SHP77 treated with DMSO at 0.1 percent for 48 hours (cell line): Measurements from ENCODE around the gene LNP1.
A peak's percentile ranks its signal among the peaks of the same experiment; 100 is the strongest.

Experiments
- DNase-seq: peaks from one replicate; lab custom pipeline; 2025; lab: John Stamatoyannopoulos, UW

Gene LNP1

GRCh38 chr3:100399341-100400071 is 1.8 kb upstream of the LNP1 start:
- no peak for DNase-seq

DNA sequence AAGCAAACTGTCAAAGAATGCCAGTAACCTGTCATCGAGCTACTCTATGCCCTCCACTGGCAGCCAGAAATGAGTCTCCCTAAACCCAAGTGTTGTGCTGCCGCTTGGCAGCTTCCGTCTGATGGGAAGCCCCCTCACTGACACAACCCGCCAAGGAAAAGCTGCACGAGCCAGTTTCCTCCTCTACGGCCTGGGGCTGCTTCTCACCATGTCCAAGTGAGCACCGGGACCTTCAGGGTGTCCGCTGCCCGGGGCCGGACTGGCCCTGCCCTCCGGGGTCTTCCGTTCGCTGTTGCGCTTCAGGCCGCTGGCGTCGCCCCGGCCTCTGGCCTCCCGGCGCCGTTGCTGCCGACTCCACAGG is 940 bp upstream of the LNP1 start:
- no peak for DNase-seq

DNA sequence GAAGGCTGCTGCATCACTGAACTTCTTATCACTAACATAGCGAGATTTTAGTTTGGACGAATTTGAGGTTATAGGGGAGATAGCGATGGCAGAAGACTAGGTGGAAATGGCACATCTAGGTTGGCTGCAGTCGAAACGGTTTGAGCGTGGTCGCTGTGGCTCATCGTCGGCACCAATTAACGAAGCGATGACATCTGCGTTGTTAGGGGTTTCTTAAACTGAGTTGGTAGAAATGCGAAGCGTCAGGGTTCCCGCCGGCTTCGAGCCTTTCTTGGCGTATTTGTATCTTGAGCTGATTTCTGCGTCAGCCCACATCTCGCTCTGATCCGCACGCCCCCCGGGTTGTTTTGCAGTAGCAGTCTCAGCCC is 319 bp downstream of the LNP1 start:
- no peak for DNase-seq

DNA sequence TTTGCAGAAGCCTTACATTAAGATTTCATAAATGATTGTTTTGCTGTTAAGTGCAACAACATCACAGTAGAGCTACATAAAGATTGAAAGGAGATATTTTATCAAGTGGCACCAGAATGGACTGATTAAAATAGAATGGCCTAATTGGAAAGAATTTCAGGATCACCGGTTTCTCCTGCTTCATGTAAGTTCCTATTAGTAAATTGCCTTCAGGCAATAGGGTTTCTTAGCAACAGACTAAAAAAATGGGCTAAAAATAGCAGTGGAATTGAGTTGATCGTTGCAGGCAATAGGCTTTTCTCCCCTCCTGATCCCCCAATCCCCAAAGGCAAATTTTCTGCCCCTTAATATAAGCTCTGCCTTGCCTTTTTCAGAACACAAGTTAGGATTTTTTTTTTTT is 917 bp downstream of the LNP1 start:
- DNase-seq = no peak

DNA sequence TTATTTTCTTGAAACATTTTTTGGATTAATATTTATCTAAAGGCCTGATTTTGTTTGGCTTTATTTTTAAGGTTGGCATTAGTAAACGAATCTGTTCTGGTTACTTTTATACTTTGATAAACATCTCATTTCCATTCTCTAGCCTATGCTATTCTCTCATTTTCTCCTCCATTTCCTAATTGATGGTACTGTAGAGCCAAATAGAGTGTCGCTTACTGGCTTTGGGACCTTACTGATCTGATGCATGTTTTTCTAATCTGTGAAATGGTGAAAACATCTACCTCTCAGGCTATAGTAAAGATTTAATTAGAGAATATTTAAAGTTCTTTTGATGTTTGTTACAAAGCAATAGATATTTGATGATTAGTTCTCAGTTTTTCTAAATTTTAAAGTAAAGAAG is 1.6 kb downstream of the LNP1 start:
- no peak for DNase-seq

GRCh38 chr3:100403362-100404249 is 2.3 kb downstream of the LNP1 start:
- DNase-seq = no peak

DNA sequence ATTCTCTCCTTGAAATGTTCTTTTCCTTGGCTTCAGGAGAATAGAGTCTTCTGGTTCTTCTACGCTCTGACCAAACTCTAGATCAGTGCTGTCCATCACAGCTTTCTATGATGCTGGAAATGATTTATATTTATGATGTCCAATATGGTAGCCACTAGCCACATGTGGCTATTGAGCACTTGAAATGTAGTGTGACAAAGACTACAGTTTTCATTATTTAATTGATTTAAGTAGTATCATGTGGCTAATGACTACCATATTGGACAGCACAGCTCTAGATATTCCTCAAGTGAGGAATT is 2.9 kb downstream of the LNP1 start:
- no peak for DNase-seq

GRCh38 chr3:100407164-100407563 is 5.8 kb downstream of the LNP1 start:
- DNase-seq = no peak

- DNase-seq = no peak
These were observed 6.7 kb downstream of the LNP1 start for GRCh38 chr3:100407977-100408532.

GRCh38 chr3:100411091-100411982 is 10.0 kb downstream of the LNP1 start:
- no peak for DNase-seq

DNA sequence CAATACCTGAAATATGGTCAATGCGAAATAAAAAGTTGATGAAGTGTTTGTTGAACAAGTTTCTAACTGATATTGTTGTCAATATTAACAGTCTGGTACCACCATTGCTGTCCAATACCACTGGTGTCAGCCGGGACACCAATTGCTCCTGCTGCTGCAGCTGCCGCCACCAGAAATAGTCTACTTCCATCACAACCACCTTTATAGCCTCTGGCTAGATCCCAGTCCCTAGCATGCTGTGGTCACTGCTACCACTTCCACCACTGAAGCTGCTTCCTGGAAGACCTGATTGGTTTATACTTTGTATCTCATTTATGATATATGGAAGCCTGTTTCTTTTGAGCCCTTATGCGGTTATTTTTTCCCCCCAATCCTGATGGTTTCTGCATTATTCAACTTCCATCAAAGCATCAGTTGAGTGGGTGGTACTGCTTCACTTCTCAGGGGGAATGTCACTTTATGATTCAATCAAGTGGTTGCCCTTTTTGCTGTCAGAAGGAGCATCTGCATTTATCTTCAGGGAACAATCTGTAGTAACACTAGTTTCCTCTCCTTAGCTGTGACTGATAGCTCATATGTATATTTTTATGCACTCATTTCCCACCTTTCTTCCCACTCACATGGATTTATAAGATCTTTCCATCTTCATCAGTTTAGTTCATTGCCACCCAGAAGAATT is 11.7 kb downstream of the LNP1 start:
- peak; percentile 87 for DNase-seq

- no peak for DNase-seq
These were observed 12.3 kb downstream of the LNP1 start for GRCh38 chr3:100413613-100414012.

DNA sequence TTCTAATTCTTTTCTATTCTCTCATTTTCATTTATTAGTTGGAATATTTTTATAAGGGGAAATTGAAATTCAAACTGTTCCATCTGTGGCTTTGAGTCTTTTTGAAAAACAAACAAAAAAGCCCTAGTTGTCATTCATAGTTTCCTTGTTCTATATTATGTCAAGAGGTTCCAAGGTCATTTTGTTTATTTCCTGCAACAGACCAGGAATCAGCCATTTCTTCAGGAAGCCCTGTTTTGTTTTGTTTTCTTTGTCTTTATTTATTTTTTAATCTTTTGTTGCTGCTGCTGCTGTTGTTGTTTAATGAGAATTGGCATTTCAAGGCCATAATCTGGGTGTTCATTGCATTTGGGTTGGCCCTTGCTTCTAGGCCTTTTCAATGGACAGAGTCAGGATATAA is 14.8 kb downstream of the LNP1 start:
- no peak for DNase-seq

DNA sequence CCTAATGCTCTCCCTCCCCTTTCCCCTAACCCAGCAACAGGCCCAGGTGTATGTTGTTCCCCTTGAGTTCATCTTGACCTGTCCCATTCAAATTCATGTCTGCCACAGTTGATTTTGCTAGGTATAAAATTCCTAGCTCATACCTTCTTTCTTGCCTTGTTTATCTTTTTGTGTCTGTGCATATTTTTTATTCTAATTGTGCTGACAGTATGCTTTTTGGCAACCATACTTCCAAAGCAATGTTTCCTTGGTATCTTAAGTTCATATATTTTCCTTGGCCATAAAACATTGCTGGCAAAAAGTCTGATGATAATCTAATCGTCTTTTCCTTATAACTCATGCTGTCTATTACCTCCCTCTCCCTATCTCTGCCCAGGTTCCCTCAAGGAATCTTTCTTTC is 15.5 kb downstream of the LNP1 start:
- DNase-seq = no peak

- no peak for DNase-seq
These were observed 18.1 kb downstream of the LNP1 start for GRCh38 chr3:100419406-100419805.

GRCh38 chr3:100420885-100421284 is 19.5 kb downstream of the LNP1 start:
- no peak for DNase-seq

DNA sequence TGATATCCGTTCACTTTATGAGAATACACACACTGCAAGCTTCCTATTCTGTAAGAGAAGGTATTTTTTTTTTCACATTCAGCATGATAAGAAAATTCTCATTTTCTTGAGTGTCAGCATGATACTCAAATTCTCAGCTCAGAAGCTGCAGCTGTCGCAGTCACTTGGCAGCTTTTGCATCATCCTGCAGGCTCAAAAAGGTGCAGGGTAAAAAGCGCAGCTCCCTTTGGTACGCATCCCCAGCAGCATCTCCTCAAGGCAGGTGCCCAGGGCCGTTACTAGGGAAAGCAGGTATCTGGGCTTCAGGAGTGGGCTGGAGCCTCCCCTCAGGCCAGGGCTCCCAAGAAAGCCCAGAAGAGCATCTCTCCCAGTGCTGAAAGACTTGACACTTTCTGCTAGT is 22.3 kb downstream of the LNP1 start:
- DNase-seq = no peak

GRCh38 chr3:100424261-100424660 is 22.9 kb downstream of the LNP1 start:
- DNase-seq = no peak

GRCh38 chr3:100425316-100425715 is 24.0 kb downstream of the LNP1 start:
- DNase-seq = no peak

GRCh38 chr3:100426067-100426682 is 24.8 kb downstream of the LNP1 start:
- DNase-seq = no peak

- DNase-seq = no peak
These were observed 26.4 kb downstream of the LNP1 start for GRCh38 chr3:100427699-100428098.
